Astrocyte (in vitro differentiated cells and primary cell): Measurements from ENCODE around the gene CSF1. TPM values are rescaled to one million over a fixed set of nuclear protein-coding genes. Genes with fewer than 3 reads are reported as not detected.

ENCODE experiments used
- DNase-seq: peaks from one replicate; pipeline ENCODE4 v3.0.0-alpha.2; 2010; ENCODE audit warnings: low read depth
- FAIRE-seq: peaks from 2 replicates; lab custom pipeline; 2011; peaks lifted over from hg19 to GRCh38; lab: Jason Lieb, UNC
- H2AFZ ChIP-seq: 2 replicates; pipeline ENCODE4 v1.6.0; 2012; ENCODE audit warnings: low read depth, low read length, inconsistent platforms
- H3K27ac ChIP-seq: 2 replicates; pipeline ENCODE4 v1.5.1; 2011; ENCODE audit warnings: low read depth, low read length, inconsistent platforms
- H3K27me3 ChIP-seq: 2 replicates; pipeline ENCODE4 v1.6.0; 2011; ENCODE audit warnings: low read length, inconsistent platforms; ENCODE audit not compliant: insufficient read depth
- H3K36me3 ChIP-seq: 2 replicates; pipeline ENCODE4 v1.5.1; 2011; ENCODE audit warnings: low read length, inconsistent platforms; ENCODE audit not compliant: insufficient read depth
- H3K4me1 ChIP-seq: 2 replicates; pipeline ENCODE4 v1.5.1; 2011; ENCODE audit warnings: low read length, inconsistent platforms; ENCODE audit not compliant: insufficient read depth
- H3K4me2 ChIP-seq: 2 replicates; pipeline ENCODE4 v1.6.0; 2012; ENCODE audit warnings: low read length, inconsistent platforms
- H3K4me3 ChIP-seq: 2 replicates; pipeline ENCODE4 v1.5.1; 2011; ENCODE audit warnings: low read depth, mild to moderate bottlenecking, low read length, inconsistent platforms; ENCODE audit not compliant: insufficient read depth
- H3K79me2 ChIP-seq: 2 replicates; pipeline ENCODE4 v1.6.0; 2012; ENCODE audit warnings: mild to moderate bottlenecking, low read length, inconsistent platforms; ENCODE audit not compliant: insufficient read depth
- H3K9ac ChIP-seq: 2 replicates; pipeline ENCODE4 v1.6.0; 2012; ENCODE audit warnings: mild to moderate bottlenecking, low read length, inconsistent platforms
- H3K9me3 ChIP-seq: 2 replicates; pipeline ENCODE4 v1.5.1; 2012; ENCODE audit warnings: low read depth, mild to moderate bottlenecking, low read length, inconsistent platforms; ENCODE audit not compliant: insufficient read depth
- H4K20me1 ChIP-seq: 2 replicates; pipeline ENCODE4 v1.6.0; 2012; ENCODE audit warnings: low read length, inconsistent platforms; ENCODE audit not compliant: insufficient read depth
- H3K27ac Mint-ChIP-seq: one replicate; pipeline ENCODE4 v1.8.0; 2021; ENCODE audit warnings: mild to moderate bottlenecking, mixed read lengths; ENCODE audit not compliant: unreplicated experiment
- H3K27me3 Mint-ChIP-seq: one replicate; pipeline ENCODE4 v1.8.0; 2021; ENCODE audit warnings: low read depth, mixed read lengths; ENCODE audit not compliant: unreplicated experiment
- H3K36me3 Mint-ChIP-seq: one replicate; pipeline ENCODE4 v1.8.0; 2021; ENCODE audit warnings: low read depth, mixed read lengths; ENCODE audit not compliant: unreplicated experiment
- H3K4me1 Mint-ChIP-seq: one replicate; pipeline ENCODE4 v1.8.0; 2021; ENCODE audit warnings: low read depth, mixed read lengths; ENCODE audit not compliant: unreplicated experiment
- H3K4me3 Mint-ChIP-seq: one replicate; pipeline ENCODE4 v1.8.0; 2021; ENCODE audit warnings: mild to moderate bottlenecking, moderate library complexity, mixed read lengths; ENCODE audit not compliant: unreplicated experiment
- H3K9me3 Mint-ChIP-seq: one replicate; pipeline ENCODE4 v1.8.0; 2021; ENCODE audit warnings: mild to moderate bottlenecking, mixed read lengths; ENCODE audit not compliant: unreplicated experiment
- CTCF ChIP-seq: IDR thresholded peaks from 2 replicates; pipeline ENCODE4 v1.5.1; 2011; ENCODE audit warnings: low read depth, mild to moderate bottlenecking, inconsistent platforms, low read length, moderate library complexity; ENCODE audit not compliant: insufficient read depth
- EZH2 ChIP-seq: IDR thresholded peaks from 2 replicates; pipeline ENCODE4 v1.6.1; 2012; ENCODE audit warnings: mild to moderate bottlenecking, low read length, inconsistent platforms; ENCODE audit not compliant: insufficient read depth
- total RNA-seq: library from RNA; stranded (reverse); gene quantifications from 2 replicates; pipeline ENCODE4 v1.2.1, GENCODE V29; 2021

Gene CSF1
- total RNA-seq, 1 donor from 2014 or later: 12.3 TPM

- peaks cover 2% of the 10 kb centered on the region for H3K36me3 Mint-ChIP-seq
- H3K4me1 Mint-ChIP-seq: peaks cover 2% of the 10 kb centered on the region
- H3K4me2 ChIP-seq: no peak overlapping the region
- H3K4me3 ChIP-seq: no peak overlapping the region
- H3K27ac Mint-ChIP-seq: no peak overlapping the region
- H3K27me3 Mint-ChIP-seq: peaks cover 60% of the 10 kb centered on the region
- no peak overlapping the region for H3K4me3 Mint-ChIP-seq
- no peaks in the 10 kb centered on the region for H3K9me3 ChIP-seq
- TF ChIP-seq CTCF: no peak
- TF ChIP-seq EZH2: no peak
- no peaks in the 10 kb centered on the region for H3K27me3 ChIP-seq
- FAIRE-seq (no peak), DNase-seq (no peak)
- no peaks in the 10 kb centered on the region for H4K20me1 ChIP-seq
- no peak overlapping the region for H3K27ac ChIP-seq
- no peak overlapping the region for H2AFZ ChIP-seq
- no peaks in the 10 kb centered on the region for H3K79me2 ChIP-seq
- H3K9ac ChIP-seq: no peak overlapping the region
- H3K9me3 Mint-ChIP-seq: peaks cover 6% of the 10 kb centered on the region
- peaks cover 2% of the 10 kb centered on the region for H3K4me1 ChIP-seq
- no peaks in the 10 kb centered on the region for H3K36me3 ChIP-seq
Measured at GRCh38 chr1:109886827-109887226, 23.8 kb upstream of the CSF1 start.

- no peaks in the 10 kb centered on the region for H3K27me3 ChIP-seq
- no peak overlapping the region for H3K4me3 ChIP-seq
- Mint-ChIP-seq H3K27ac (no peak overlapping the region), H3K4me3 (no peak overlapping the region), H3K27me3 (peaks cover 60% of the 10 kb centered on the region), H3K9me3 (peaks cover 6% of the 10 kb centered on the region), H3K4me1 (peaks cover 2% of the 10 kb centered on the region), H3K36me3 (peaks cover 2% of the 10 kb centered on the region)
- H2AFZ ChIP-seq: no peak overlapping the region
- no peaks in the 10 kb centered on the region for H4K20me1 ChIP-seq
- no peaks in the 10 kb centered on the region for H3K36me3 ChIP-seq
- no peak overlapping the region for H3K9ac ChIP-seq
- no peaks in the 10 kb centered on the region for H3K9me3 ChIP-seq
- DNase-seq (no peak), FAIRE-seq (no peak)
- no peaks in the 10 kb centered on the region for H3K79me2 ChIP-seq
- no peak for TF ChIP-seq CTCF
- TF ChIP-seq EZH2: no peak
- H3K4me1 ChIP-seq: peaks cover 4% of the 10 kb centered on the region
- no peak overlapping the region for H3K4me2 ChIP-seq
- no peak overlapping the region for H3K27ac ChIP-seq
Measured at GRCh38 chr1:109887271-109887670, 23.4 kb upstream of the CSF1 start.

- Mint-ChIP-seq H3K36me3 (peaks cover 2% of the 10 kb centered on the region), H3K27ac (no peak overlapping the region), H3K4me1 (peaks cover 2% of the 10 kb centered on the region), H3K27me3 (peaks cover 60% of the 10 kb centered on the region), H3K4me3 (no peak overlapping the region), H3K9me3 (peaks cover 6% of the 10 kb centered on the region)
- Histone ChIP-seq H2AFZ (no peak overlapping the region), H3K9ac (no peak overlapping the region), H3K36me3 (no peaks in the 10 kb centered on the region), H3K27me3 (no peaks in the 10 kb centered on the region), H3K4me2 (no peak overlapping the region), H3K27ac (no peak overlapping the region), H3K79me2 (no peaks in the 10 kb centered on the region), H4K20me1 (no peaks in the 10 kb centered on the region), H3K4me1 (peaks cover 10% of the 10 kb centered on the region), H3K9me3 (no peaks in the 10 kb centered on the region), H3K4me3 (no peak overlapping the region)
- FAIRE-seq (no peak), DNase-seq (no peak)
- TF ChIP-seq EZH2: no peak
- TF ChIP-seq CTCF: no peak
Measured at GRCh38 chr1:109887884-109888283, 22.8 kb upstream of the CSF1 start.
